Measurements from ENCODE around the gene CD93.

CD93 gene

DNA sequence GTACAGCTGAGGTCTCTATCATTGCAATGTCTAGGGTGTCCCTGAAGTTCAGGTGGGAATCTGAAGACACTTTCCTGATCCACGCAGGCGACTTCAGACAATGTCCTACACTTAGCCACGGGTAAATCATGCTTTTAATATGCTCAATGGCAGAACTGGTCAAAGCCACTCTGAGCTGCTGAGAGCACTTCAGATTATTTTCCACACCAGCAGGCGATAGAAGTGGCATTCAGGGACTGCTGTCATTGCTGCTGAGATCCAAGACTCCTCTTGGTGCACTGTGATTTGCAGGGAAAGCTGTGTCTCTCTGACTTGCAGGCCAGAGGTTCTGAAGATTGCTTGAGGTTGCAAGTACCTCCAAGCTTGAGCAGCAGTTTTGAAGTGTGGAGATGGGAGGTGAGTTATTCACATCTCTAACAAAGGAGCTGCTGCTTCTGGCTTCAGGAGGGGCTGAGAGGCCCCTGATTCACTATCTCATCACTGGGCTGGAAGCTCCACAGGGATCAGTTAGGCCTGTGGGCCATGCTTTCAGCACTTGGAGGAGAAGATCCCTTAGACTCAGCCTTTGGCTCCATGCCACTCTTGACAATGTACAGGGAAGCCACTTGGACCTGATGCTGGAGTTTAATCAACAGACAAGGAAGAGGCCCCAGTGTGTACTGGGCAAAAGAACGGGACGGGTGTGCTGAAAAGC, 53.9 kb downstream of the CD93 start:
- DNase-seq, result no peak

DNA sequence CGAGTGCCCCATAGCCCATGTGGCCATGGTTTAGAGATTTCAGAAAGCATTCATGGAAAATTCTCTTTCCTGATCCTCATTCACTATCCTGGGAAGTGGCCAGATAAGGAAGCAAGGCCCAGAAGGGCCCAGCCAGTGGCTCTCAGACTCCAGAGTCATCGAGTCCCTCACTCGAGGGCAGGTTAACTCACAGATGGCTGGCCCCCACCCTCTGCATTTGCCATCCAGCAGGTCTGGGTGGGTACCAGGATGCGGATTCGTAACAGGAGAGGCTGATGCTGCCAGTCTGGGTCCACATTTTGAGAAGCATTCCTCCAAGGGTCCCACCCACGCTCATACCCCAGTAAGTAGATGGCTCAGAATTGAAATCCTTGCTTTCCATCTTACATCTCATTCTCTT, 54.8 kb downstream of the CD93 start:
- no peak for DNase-seq

Data from CD4-positive, alpha-beta T cell treated with Interleukin-1 beta for 1 hour (primary cell).